ENCODE measurements around the gene ANKRD26. TPM values are rescaled to one million over a fixed set of nuclear protein-coding genes. Genes with fewer than 3 reads are reported as not detected.

Gene ANKRD26
- total and polyA plus RNA-seq, 2 experiments from 2014 or later: 7.9 to 23.1 TPM

- TF ChIP-seq ZNF462 (CRISPR knock-in tag; IDR thresholded peaks at IDR 0.05) (no peak), ZNF331 (CRISPR knock-in tag; IDR thresholded peaks at IDR 0.05; ENCODE audit: low read depth) (no peak)
These were observed 35.2 kb downstream of the ANKRD26 start (continued) for GRCh38 chr10:27065084-27065483.

GRCh38 chr10:27052656-27053055, 47.6 kb downstream of the ANKRD26 start:
- Histone ChIP-seq H3K27me3 (ENCODE audit: insufficient read depth) (no peaks in the 10 kb centered on the region), H3F3A (replicated peaks; ENCODE audit: low read depth) (no peaks in the 10 kb centered on the region), H3K36me3 (ENCODE audit: insufficient read depth) (no peaks in the 10 kb centered on the region), H2AFZ (no peak overlapping the region), H3K79me2 (replicated peaks; ENCODE audit: insufficient read depth) (no peaks in the 10 kb centered on the region), H3K9me2 (ENCODE audit: insufficient read depth) (no peaks in the 10 kb centered on the region), H3K4me2 (no peak overlapping the region), H3K27ac (ENCODE audit: low read depth) (no peak overlapping the region), H3K4me3 (no peak overlapping the region), H4K20me1 (replicated peaks; ENCODE audit: insufficient read depth) (no peaks in the 10 kb centered on the region), H3K4me1 (ENCODE audit: insufficient read depth) (no peaks in the 10 kb centered on the region)
- no peaks in the 10 kb centered on the region for H3K9me3 Mint-ChIP-seq
- no peak overlapping the region for H3K27ac Mint-ChIP-seq
- H3K27me3 Mint-ChIP-seq (ENCODE audit: insufficient read depth, low read depth, poor library complexity): no peaks in the 10 kb centered on the region
- ATAC-seq (no peak), DNase-seq (ENCODE audit: low spot score) (no peak)
- TF ChIP-seq STAT1 (IDR thresholded peaks at IDR 0.05; ENCODE audit: unreplicated experiment) (no peak), EZH2 (IDR thresholded peaks at IDR 0.05; ENCODE audit: low read depth, unreplicated experiment) (no peak), NANOG (IDR thresholded peaks at IDR 0.05; ENCODE audit: borderline replicate concordance) (no peak), ZNF114 (CRISPR knock-in tag; IDR thresholded peaks at IDR 0.05) (no peak), ZNF331 (CRISPR knock-in tag; IDR thresholded peaks at IDR 0.05; ENCODE audit: low read depth) (no peak), ZNF462 (CRISPR knock-in tag; IDR thresholded peaks at IDR 0.05) (no peak), POLR2AphosphoS5 (IDR thresholded peaks at IDR 0.05; ENCODE audit: low read depth) (no peak), JUNB (IDR thresholded peaks at IDR 0.05; ENCODE audit: unreplicated experiment) (no peak)
- no peaks in the 10 kb centered on the region for H3K4me1 Mint-ChIP-seq
- H3K36me3 Mint-ChIP-seq (ENCODE audit: low read depth): 0 out of 3 replicates have a peak, but pooled peaks cover 2% of the 10 kb centered on the region
- no peak overlapping the region for H3K4me3 Mint-ChIP-seq

Measured in GM23338 (cell line).